Ovary (tissue), 9 donors: ENCODE results near the gene SRGN. TPM values are rescaled to one million over a fixed set of nuclear protein-coding genes. Genes with fewer than 3 reads are reported as not detected.
"Not testable (repeated sequence)": the region's sequence is repeated elsewhere in the genome, so short reads cannot be mapped to it uniquely, and the experiment has no call there.

ENCODE experiments used
- DNase-seq, 5 donors: peaks; one replicate each; pipeline ENCODE4 v3.0.0-alpha.2; 2019 to 2020
- H3K27ac ChIP-seq, 2 donors: fragments of 200-600 bp; one replicate each; pipeline versions ENCODE4 v1.5.1 to v1.8.0; 2019 to 2022
- H3K27me3 ChIP-seq: fragments of 200-600 bp; one replicate; pipeline ENCODE4 v1.8.0; 2022
- H3K36me3 ChIP-seq: fragments of 200-600 bp; sonication (generic); one replicate; pipeline ENCODE4 v1.5.1; 2019
- H3K4me1 ChIP-seq: one replicate; pipeline ENCODE4 v1.8.1; 2013; ENCODE audit warnings: mild to moderate bottlenecking, moderate library complexity; ENCODE audit not compliant: insufficient read depth
- H3K4me3 ChIP-seq: fragments of 200-600 bp; sonication (generic); one replicate; pipeline ENCODE4 v1.5.1; 2017
- H3K9me3 ChIP-seq, 2 donors: fragments of 200-600 bp in 1 of 2; sonication (generic) in 1 of 2; one replicate each; pipeline versions ENCODE4 v1.5.1 to v1.8.1; 2013 to 2019; ENCODE audit warnings: mild to moderate bottlenecking in 1 of 2, moderate library complexity in 1 of 2
- EP300 ChIP-seq: sonication (generic); formaldehyde crosslinking; IDR thresholded peaks from one replicate; pipeline ENCODE4 v1.6.1; 2017; ENCODE audit warnings: antibody characterized with exemption
- POLR2A ChIP-seq: fragments of 450-650 bp; IDR thresholded peaks from one replicate; pipeline ENCODE4 v1.6.1; 2017; ENCODE audit warnings: antibody characterized with exemption, mild to moderate bottlenecking, moderate library complexity
- WGBS, 3 donors: extraction: QIAGEN DNeasy Blood & Tissue Kit in 1 of 3; methylation state at CpG; one replicate each; pipeline versions ENCODE4 v1.1.5 to v1.1.7; 2013 to 2017; 5-methylcytosine and 5-hydroxymethylcytosine counted together
- intact Hi-C, 4 donors: fragments of 100-400 bp; cut with DNase I; formaldehyde crosslinking; loops; one replicate each; pipeline versions ENCODE4 v1.11.0 to v1.15.1; 2022 to 2023
- polyA plus RNA-seq, 2 donors: library from polyadenylated mRNA; stranded (reverse); fragments of 200-250 nt in 1 of 2; fragments of 350-450 nt in 1 of 2; fragmentation: Illumina TruSeq in 1 of 2; extraction: RNeasy Lipid Tissue Mini Kit (QIAGEN cat#74804) in 1 of 2; gene quantifications; one replicate each; pipeline ENCODE4 v1.2.3, GENCODE V29; 2013 to 2014
- total RNA-seq, 7 donors: library from RNA; depleted of rRNA in 2 of 7; stranded (reverse); fragments of >200 nt in 2 of 7; fragmentation: NEBNext Ultra II Directional in 3 of 7; extraction: Animal tissue kit (Norgen Biotek cat#: 25700) in 3 of 7; gene quantifications; one replicate each; pipeline versions ENCODE4 v1.1.0 to v1.2.4, GENCODE V29; 2016 to 2023
- TF ChIP-seq, protein P1 (sequence below), 3 donors: fragments of 450-650 bp in 2 of 3; fragments of 200-600 bp in 1 of 3; IDR thresholded peaks; one replicate each; pipeline versions ENCODE4 v1.5.1 to v1.8.0; 2016 to 2022; ENCODE audit warnings: antibody characterized with exemption in 3 of 3, mild to moderate bottlenecking in 1 of 3
- donor health status: DM: no; HTN: no; CAD: no; lungs with moderate emphysema.
- donor health status: DM: no; HTN: no; CAD: no.
- donor health status: Bipolar disorder and iron deficiency.
- donor health status: DM: yes; HTN: yes; CAD: no.
- donor health status: DM: no; HTN: no; CAD: no.
- donor health status: DM: yes; HTN: yes; CAD: no.

The SRGN gene
- total and polyA plus RNA-seq, 9 donors = 22.0 to 107 (median 39.5) TPM

DNA sequence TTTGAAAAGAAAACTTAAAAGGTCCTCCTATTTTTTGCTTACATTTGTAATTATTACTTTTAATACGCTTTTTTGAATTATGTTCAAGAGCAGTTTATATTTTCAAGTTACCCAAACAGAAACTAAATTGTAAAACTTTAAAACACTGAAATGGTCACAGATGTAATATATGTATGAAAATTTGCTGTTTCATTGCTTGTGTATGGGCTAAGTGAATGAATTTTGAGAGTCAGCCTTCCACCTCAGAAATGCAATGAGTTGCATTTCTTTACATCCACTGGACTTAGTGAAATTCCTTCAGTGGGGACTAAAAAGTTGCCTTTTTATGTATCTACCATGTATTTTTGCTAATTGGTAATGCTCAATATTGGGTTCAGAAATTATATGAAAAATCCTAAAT lies 37.7 kb downstream of the SRGN start:
- no peaks in the 10 kb centered on the region for H3K27me3 ChIP-seq
- H3K36me3 ChIP-seq = no peaks in the 10 kb centered on the region
- TF ChIP-seq, protein P1, sequence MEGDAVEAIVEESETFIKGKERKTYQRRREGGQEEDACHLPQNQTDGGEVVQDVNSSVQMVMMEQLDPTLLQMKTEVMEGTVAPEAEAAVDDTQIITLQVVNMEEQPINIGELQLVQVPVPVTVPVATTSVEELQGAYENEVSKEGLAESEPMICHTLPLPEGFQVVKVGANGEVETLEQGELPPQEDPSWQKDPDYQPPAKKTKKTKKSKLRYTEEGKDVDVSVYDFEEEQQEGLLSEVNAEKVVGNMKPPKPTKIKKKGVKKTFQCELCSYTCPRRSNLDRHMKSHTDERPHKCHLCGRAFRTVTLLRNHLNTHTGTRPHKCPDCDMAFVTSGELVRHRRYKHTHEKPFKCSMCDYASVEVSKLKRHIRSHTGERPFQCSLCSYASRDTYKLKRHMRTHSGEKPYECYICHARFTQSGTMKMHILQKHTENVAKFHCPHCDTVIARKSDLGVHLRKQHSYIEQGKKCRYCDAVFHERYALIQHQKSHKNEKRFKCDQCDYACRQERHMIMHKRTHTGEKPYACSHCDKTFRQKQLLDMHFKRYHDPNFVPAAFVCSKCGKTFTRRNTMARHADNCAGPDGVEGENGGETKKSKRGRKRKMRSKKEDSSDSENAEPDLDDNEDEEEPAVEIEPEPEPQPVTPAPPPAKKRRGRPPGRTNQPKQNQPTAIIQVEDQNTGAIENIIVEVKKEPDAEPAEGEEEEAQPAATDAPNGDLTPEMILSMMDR (IDR thresholded peaks at IDR 0.05) = no peak
- no peak for TF ChIP-seq EP300
- TF ChIP-seq POLR2A = no peak
- peaks cover 3% of the 10 kb centered on the region for H3K4me1 ChIP-seq
- no peak overlapping the region for H3K27ac ChIP-seq
- no peaks in the 10 kb centered on the region for H3K9me3 ChIP-seq
- 38 to 67% (median 45%) methylated on average over 1 of the region's 1 CpG for WGBS, 3 donors
- no peak for DNase-seq
- intact Hi-C loops = no loop called here
- peak overlapping the region; percentile 91 for H3K4me3 ChIP-seq

DNA sequence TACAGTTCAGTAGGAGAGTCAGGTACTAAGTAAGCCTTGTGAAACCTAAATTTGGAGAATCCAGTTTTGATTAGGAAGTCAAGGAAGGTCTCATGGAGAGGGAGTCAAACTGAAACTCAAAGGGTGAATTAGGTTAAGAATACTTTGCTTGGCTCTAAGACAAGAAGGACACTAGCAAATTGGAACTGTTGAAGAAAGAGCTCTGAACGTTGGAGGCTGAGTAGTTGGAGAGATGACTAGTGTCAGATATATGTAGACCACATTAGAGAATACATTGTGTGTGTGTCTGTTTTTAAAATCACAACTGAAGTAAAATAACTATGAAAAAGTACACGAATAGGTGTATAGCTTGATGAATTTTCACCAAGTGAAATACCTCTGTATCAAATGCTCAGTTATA lies 42.3 kb downstream of the SRGN start:
- Histone ChIP-seq H3K27me3 (no peaks in the 10 kb centered on the region), H3K4me3 (no peak overlapping the region), H3K36me3 (no peaks in the 10 kb centered on the region), H3K4me1 (peaks cover under 1% of the 10 kb centered on the region), H3K9me3 (no peaks in the 10 kb centered on the region), H3K27ac (no peak overlapping the region)
- intact Hi-C loops = no loop called here
- no peak for DNase-seq
- 30 to 39% (median 37%) methylated on average over 2 of the region's 2 CpGs for whole genome bisulfite sequencing, 3 donors
- TF ChIP-seq EP300 (no peak), POLR2A (no peak)
- TF ChIP-seq, protein P1 (IDR thresholded peaks at IDR 0.05) = no peak

DNA sequence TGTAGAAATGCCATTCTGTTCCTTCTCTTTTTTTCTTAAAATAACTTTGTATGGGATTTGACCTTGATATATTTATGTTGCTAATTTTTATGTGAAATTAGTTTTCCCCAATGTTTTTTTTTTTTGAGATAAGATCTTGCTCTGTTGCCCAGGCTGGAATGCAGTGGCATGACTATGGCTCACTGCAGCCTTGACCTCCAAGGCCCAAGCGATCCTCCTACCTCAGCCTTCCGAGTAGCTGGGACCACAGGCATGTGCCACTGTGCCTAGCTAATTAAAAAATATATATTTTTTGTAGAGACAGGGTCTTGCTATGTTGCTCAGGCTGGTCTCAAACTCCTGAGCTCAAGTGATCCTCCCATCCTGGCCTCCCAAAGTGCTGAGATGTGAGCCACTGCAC lies 52.1 kb downstream of the SRGN start:
- Histone ChIP-seq H3K27me3 (no peaks in the 10 kb centered on the region), H3K4me3 (no peak overlapping the region), H3K36me3 (no peaks in the 10 kb centered on the region), H3K9me3 (no peaks in the 10 kb centered on the region), H3K27ac (no peak overlapping the region), H3K4me1 (peaks cover 1% of the 10 kb centered on the region)
- TF ChIP-seq, protein P1 (IDR thresholded peaks at IDR 0.05) = no peak
- TF ChIP-seq EP300 (no peak), POLR2A (no peak)
- 11 to 44% (median 13%) methylated on average over 2 of the region's 2 CpGs for WGBS, 3 donors
- intact Hi-C loops = no loop called here
- DNase-seq = no peak

DNA sequence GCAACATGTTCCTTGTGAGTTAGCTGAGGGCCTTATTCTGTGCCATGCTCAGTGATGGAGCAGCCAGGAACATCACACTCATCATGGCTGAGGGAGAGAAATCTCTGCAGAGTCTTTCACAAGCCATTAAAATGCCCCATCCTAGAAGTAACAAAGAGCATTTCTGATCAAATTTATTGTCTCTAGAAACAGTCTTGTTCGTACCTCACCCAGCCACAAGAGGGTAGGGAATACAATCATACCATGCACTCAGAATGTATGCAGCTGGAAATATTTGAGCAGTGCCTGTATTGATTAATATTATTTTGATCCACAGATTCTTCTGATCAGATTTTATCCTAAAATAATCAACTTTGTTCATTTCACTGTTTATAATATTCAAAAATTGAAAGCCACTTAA lies 53.4 kb downstream of the SRGN start:
- no peaks in the 10 kb centered on the region for H3K36me3 ChIP-seq
- H3K4me3 ChIP-seq = no peak overlapping the region
- intact Hi-C loops = no loop called here
- no peaks in the 10 kb centered on the region for H3K9me3 ChIP-seq
- TF ChIP-seq POLR2A (no peak), EP300 (no peak)
- TF ChIP-seq, protein P1 (IDR thresholded peaks at IDR 0.05) = no peak
- H3K4me1 ChIP-seq = peaks cover 1% of the 10 kb centered on the region
- WGBS, 3 donors = 80 to 94% (median 93%) methylated on average over 1 of the region's 1 CpG
- DNase-seq = no peak
- no peaks in the 10 kb centered on the region for H3K27me3 ChIP-seq
- no peak overlapping the region for H3K27ac ChIP-seq

DNA sequence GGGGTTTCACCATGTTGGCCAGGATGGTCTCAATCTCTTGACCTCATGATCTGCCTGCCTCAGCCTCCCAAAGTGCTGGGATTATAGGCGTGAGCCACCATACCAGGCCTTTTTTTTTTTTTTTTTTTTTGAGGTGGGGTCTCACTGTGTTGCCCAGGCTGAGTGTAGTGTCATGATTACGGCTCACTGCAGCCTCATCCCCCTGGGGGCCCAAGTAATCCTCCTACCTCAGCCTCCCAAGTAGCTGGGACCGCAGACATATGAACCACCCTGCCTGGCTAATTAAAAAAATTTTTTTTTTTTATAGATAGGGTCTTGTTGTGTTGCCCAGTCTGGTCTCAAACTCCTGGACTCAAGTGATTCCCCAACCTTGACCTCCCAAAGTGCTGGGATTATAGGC lies 54.2 kb downstream of the SRGN start:
- H3K27me3 ChIP-seq, H3K36me3 ChIP-seq, DNase-seq, H3K9me3 ChIP-seq, H3K4me3 ChIP-seq, intact Hi-C loops, H3K27ac ChIP-seq, H3K4me1 ChIP-seq: not testable (repeated sequence)
- WGBS, 3 donors = 96 to 99% (median 98%) methylated on average over 3 of the region's 3 CpGs
